KOPT-K1 (cell line): ENCODE results near the gene GPR35.

Experiments
- H3K27ac ChIP-seq: fragments of 200-600 bp; sonication (generic); 2 replicates; pipeline ENCODE4 v1.5.1; 2016; ENCODE audit warnings: antibody characterized with exemption, mild to moderate bottlenecking, low read depth, low read length; ENCODE audit not compliant: poor library complexity, severe bottlenecking
- H3K36me3 ChIP-seq: fragments of 200-600 bp; sonication (generic); 2 replicates; pipeline ENCODE4 v1.5.1; 2017; ENCODE audit warnings: antibody characterized with exemption, mild to moderate bottlenecking, low read length, moderate library complexity; ENCODE audit not compliant: insufficient read depth
- H3K9me3 ChIP-seq: fragments of 200-600 bp; sonication (generic); 2 replicates; pipeline ENCODE4 v1.5.1; 2017; ENCODE audit warnings: antibody characterized with exemption, low read length, mild to moderate bottlenecking; ENCODE audit not compliant: insufficient read depth, poor library complexity, severe bottlenecking

GPR35 gene

DNA sequence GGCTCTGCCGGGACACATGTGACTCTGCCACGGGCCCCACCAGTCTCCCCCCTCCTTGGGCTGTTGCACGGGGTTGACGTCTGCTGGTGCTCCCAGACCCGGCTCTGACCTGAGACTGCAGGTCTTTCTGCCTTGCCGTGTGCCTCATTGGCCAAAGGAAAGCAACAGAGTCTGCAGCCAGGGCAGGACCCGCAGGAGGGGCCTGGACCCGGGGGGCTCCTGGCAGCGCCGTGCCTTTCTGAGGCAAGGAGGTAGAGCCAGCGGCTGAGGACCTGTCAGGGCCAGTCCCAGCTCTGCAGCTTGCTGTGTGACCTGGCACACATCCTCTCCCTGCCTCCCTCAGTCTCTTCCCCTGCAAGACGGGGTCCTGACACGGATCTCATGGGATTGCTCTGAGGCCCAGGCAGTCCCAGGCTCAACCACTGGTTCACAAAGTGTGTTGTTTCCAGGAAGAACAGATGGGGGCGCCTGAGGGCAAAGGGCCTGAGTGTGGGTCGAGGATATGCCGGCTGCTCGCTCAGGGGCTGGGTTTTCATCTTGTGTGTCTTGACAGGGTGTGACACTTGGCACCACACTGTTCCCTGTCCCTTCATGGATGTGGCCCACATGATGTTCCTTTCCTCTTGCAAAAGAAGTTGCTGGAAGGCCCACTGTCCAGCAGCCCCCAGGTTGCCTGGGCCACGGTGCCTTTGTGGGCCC is 29.8 kb upstream of the GPR35 start:
- H3K36me3 ChIP-seq = peaks cover 94% of the 10 kb centered on the region
- H3K9me3 ChIP-seq = no peaks in the 10 kb centered on the region
- H3K27ac ChIP-seq = no peak overlapping the region

- no peaks in the 10 kb centered on the region for H3K9me3 ChIP-seq
- H3K27ac ChIP-seq = no peak overlapping the region
- peaks cover 88% of the 10 kb centered on the region for H3K36me3 ChIP-seq
Measured at GRCh38 chr2:240596080-240596460, 29.2 kb upstream of the GPR35 start.

- no peak overlapping the region for H3K27ac ChIP-seq
- H3K36me3 ChIP-seq = peaks cover 84% of the 10 kb centered on the region
- H3K9me3 ChIP-seq = no peaks in the 10 kb centered on the region
Measured at GRCh38 chr2:240596491-240596931, 28.8 kb upstream of the GPR35 start.

DNA sequence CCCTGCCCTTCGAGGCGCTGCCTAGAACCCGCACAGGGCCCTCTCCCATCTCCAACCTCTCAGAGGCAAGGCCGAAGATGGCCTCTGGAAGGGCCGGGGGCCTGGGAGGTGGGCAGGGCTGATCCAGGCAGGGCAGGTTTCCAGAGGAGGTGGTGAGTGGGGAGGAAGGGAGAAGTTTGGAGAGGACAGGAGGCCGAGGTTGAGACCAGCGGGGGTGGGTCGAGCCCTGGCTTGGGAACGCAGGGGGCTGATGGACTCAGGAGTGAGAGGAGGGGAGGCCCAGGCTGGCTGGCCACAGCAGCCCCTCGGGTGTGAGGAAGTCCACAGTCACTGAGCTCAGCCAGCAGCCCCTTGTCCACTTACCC is 28.2 kb upstream of the GPR35 start:
- H3K9me3 ChIP-seq = no peaks in the 10 kb centered on the region
- no peak overlapping the region for H3K27ac ChIP-seq
- peaks cover 79% of the 10 kb centered on the region for H3K36me3 ChIP-seq

DNA sequence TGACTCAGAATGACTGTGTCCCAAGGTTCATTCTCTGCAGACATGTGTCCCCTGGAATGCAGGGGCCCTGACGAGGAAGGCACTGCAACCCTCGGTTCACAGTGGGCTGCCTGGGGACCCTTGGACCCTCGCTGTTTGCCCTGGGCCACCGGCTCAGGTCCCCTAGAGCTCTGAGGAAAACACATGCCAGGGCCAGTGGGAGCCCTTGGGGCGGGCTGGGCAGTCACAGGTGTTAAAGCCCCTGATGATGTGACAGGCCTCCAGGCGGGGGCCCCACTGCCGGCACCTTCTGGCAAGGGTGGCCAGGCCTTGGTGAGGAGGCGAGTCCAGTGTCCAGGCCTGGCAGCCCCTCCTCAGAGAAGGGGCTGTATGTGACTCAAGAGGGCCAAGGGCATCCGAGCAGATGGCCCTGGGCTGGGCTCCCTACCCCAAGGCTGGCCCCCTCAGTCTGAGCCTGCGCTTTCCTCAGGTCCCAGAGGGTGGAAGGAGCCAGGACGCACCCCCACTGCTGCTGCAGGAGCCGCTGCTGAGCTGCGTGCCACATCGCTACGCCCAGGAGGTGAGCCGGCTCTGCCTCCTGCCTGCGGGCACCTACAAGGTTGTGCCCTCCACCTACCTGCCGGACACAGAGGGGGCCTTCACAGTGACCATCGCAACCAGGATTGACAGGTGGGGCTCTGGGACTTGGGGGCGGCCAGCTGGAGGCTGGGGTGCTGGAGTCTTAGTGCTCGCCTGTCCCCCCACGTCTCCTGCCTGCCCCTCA is 27.7 kb upstream of the GPR35 start:
- Histone ChIP-seq H3K9me3 (no peaks in the 10 kb centered on the region), H3K36me3 (peaks cover 79% of the 10 kb centered on the region), H3K27ac (no peak overlapping the region)

- Histone ChIP-seq H3K36me3 (peaks cover 77% of the 10 kb centered on the region), H3K27ac (no peak overlapping the region), H3K9me3 (no peaks in the 10 kb centered on the region)
Measured at GRCh38 chr2:240598311-240598911, 26.9 kb upstream of the GPR35 start.

DNA sequence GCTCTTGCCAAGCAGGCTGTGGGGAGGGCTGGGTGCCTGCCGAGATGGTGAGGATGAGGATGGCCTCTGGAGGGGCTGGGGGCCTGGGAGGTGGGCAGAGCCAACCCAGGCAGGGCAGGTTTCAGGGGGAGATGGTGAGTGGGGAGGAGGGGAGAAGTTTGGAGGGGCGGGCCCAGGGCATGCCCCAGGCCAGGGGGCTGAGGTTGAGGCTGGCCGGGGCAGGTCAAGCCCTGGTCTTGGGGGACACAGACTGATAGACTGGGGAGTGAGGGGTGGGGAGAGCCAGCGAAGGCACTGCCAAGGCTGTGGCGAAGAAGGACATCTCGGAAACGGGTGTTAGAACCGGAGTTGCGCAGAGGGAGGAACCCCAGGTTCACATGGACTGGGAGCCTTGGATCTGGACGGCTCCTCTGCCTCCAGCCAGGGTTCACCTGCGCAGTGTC is 26.1 kb upstream of the GPR35 start:
- Histone ChIP-seq H3K27ac (no peak overlapping the region), H3K9me3 (no peaks in the 10 kb centered on the region), H3K36me3 (peaks cover 72% of the 10 kb centered on the region)

DNA sequence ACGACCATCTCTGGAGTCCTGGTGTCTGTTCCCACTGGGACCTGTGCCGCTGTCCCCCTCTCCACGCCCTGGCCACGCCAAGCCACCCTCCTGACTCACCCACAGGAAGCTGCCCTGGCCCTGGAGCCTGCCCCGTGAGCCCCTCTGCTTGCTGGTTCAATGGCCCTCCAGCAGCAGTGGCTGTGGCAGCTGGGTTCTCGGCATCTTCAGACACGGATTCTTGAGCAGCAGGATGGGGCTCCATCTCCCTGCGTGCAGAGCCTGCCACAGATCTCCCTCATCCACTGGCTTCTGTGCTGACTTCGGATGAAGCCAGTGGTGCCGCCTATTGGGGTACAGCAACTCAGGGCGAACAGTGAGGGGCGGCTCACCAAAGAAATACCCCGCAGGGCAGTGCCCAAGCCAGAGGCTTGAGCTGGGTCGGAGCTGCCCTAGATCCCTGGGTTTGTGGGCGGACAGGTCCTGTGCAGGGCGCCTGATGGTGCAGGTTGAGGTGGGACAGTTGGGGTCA is 24.8 kb upstream of the GPR35 start:
- peaks cover 58% of the 10 kb centered on the region for H3K36me3 ChIP-seq
- no peak overlapping the region for H3K27ac ChIP-seq
- no peaks in the 10 kb centered on the region for H3K9me3 ChIP-seq

DNA sequence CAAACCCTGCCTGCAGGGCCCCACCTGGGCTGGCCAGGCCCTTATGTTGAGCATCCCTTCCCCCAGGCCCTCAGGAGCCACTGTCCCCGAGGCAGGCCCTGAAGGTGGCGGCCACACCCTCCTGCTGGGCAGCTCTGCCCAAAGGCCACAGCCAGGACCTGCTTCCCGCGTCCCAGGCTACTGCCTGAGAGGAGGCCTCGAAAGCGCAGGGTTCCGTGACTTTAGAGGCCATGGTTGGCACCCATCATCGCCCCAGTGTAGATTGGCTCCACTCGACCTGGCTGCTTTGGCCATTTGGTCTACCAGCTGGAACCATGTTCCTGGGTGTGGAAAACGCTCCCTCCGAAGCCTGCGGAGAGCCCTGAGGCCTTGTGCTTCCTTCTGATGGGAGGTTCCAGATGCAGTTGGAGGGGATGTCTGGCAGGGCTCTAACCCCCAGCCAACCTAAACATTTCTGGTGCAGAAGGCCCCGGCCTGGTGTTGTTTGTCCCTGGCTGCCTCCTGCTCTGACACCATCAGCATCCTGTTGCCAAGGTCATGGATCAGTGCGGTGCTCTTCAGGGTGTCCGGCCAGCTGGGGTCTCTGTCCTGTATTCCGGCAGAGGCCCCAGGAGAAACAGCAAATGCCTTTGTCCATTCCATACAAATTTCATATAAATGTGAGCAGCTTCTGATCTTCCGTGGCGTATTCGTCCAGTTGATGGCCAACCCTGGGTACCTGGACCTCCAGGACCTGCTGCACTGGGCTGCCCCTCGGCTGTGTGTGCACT is 24.0 kb upstream of the GPR35 start:
- Histone ChIP-seq H3K36me3 (peaks cover 51% of the 10 kb centered on the region), H3K27ac (no peak overlapping the region), H3K9me3 (no peaks in the 10 kb centered on the region)

DNA sequence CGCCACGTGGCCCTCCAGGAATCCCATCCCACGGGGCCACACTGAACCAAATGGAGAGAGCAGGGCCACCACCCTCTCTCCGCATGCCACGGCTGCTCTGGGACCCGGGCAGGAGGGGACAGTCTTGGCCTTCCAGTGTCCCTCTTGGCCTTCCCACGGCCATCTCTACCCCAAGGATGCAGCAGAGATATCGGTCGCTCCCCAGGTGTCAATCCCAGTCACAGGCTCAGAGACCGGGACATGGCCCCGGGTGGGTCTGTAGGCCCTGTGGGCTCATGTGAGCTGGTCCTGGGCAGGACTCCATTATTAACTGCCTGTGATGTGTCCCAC is 23.5 kb upstream of the GPR35 start:
- Histone ChIP-seq H3K36me3 (peaks cover 46% of the 10 kb centered on the region), H3K27ac (no peak overlapping the region), H3K9me3 (no peaks in the 10 kb centered on the region)

DNA sequence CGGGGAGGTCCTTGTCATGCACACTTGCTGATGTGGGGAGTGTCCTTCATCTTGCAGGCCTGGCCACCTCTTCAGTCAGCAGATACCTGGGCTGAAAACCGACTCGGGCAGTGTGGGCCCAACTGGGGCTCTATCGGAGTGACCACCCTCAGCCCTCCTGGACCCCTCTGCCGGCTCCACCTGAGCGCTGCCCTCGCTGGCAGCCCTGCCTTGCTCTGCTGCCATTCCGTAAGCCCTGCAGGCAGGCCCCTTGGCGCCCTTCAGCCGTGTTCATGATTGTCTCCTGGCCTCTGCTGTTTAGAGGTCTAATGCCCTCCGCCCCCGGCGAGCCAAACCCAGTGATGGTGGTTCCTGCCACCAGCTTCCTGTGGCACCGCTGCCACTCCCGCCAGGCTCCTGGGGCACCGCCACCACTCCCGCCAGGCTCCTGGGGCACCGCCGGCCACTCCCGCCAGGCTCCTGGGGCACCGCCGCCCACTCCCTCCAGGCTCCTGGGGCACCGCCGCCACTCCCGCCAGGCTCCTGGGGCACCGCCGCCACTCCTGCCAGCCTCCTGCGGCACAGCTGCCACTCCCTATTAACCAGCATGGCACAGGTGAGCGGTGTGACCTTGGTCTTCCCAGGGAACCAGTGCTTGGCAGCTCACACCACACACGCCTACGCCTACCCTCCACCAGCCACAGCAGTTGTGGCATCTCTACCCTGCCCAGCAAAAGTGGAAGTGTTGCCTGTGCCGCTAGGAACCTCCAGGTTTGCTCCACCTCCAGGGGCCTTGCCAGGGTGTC is 22.8 kb upstream of the GPR35 start:
- Histone ChIP-seq H3K27ac (no peak overlapping the region), H3K36me3 (peaks cover 39% of the 10 kb centered on the region), H3K9me3 (no peaks in the 10 kb centered on the region)

GRCh38 chr2:240603081-240603835 is 22.0 kb upstream of the GPR35 start:
- Histone ChIP-seq H3K27ac (no peak overlapping the region), H3K36me3 (peaks cover 33% of the 10 kb centered on the region), H3K9me3 (no peaks in the 10 kb centered on the region)

DNA sequence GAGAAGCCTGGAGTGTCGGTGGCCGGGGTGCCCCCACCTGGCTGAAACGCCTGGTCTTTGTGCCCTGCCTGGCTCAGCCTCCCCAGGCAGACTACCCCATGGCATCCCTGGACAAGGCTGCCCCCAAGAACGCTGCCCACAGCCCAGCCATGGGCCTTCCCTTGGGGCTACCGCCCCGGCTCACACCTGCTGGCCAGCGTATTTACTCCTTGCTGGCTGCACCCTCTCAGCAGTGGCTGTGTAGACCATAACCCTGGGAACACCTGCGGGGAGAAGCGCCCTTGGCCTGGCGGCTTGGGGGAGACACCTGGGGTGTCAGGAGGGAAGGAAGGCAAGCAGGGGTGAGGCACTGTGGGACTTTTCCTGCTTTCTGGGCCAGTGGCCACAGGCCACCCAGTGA is 21.4 kb upstream of the GPR35 start:
- Histone ChIP-seq H3K36me3 (peaks cover 27% of the 10 kb centered on the region), H3K9me3 (no peaks in the 10 kb centered on the region), H3K27ac (no peak overlapping the region)
